Glutamatergic neuron (in vitro differentiated cells): ENCODE data around the gene DOCK2. TPM values are rescaled to one million over a fixed set of nuclear protein-coding genes. Genes with fewer than 3 reads are reported as not detected.

ENCODE experiments used
- DNase-seq: peaks from one replicate; pipeline ENCODE4 v3.0.0; 2022
- H3K27ac Mint-ChIP-seq: one replicate; pipeline ENCODE4 v1.8.0; 2020; ENCODE audit warnings: mild to moderate bottlenecking, mixed read lengths, inconsistent platforms; ENCODE audit not compliant: unreplicated experiment
- H3K27me3 Mint-ChIP-seq: one replicate; pipeline ENCODE4 v1.8.0; 2020; ENCODE audit warnings: mild to moderate bottlenecking, moderate library complexity, mixed read lengths, inconsistent platforms; ENCODE audit not compliant: unreplicated experiment
- H3K36me3 Mint-ChIP-seq: one replicate; pipeline ENCODE4 v1.8.0; 2020; ENCODE audit warnings: mild to moderate bottlenecking, mixed read lengths, inconsistent platforms; ENCODE audit not compliant: unreplicated experiment
- H3K4me1 Mint-ChIP-seq: one replicate; pipeline ENCODE4 v1.8.0; 2020; ENCODE audit warnings: mild to moderate bottlenecking, low read depth, mixed read lengths, inconsistent platforms; ENCODE audit not compliant: unreplicated experiment
- H3K4me3 Mint-ChIP-seq: one replicate; pipeline ENCODE4 v1.8.0; 2020; ENCODE audit warnings: mild to moderate bottlenecking, mixed read lengths, inconsistent platforms; ENCODE audit not compliant: unreplicated experiment
- H3K9me3 Mint-ChIP-seq: one replicate; pipeline ENCODE4 v1.8.0; 2020; ENCODE audit warnings: mild to moderate bottlenecking, moderate library complexity, mixed read lengths, inconsistent platforms; ENCODE audit not compliant: unreplicated experiment
- total RNA-seq: library from RNA; stranded (reverse); fragmentation: NEBNext Ultra II Directional; extraction: Animal tissue kit (Norgen Biotek cat#: 25700); gene quantifications from one replicate; pipeline ENCODE4 v1.2.1, GENCODE V29; 2021; ENCODE audit not compliant: unreplicated experiment
- TF ChIP-seq, protein P1 (sequence below): fragments of 200-600 bp; sonication (generic); IDR thresholded peaks from one replicate; pipeline ENCODE4 v1.5.0; 2021; ENCODE audit not compliant: partially characterized antibody, unreplicated experiment

Gene DOCK2
- total RNA-seq, 1 donor from 2014 or later = 0.66 TPM

DNA sequence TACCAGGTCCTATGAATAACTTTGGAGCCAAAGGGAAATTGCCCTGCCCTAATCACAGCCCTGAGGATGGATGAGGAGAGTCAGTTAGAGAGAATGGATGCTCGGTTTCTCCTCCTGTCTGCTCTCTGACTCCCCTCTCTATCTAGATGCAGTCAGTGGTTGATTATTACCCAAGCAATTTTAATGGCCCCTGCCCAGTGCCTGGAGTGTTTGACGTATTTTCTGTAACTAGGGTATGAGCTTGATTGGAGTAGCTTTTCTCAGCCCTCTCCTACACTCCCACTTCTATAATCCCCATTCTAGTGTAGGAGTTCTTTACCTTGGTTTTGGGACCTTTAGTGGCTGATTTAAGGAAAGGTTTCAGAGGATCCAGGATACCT is 60.4 kb downstream of the DOCK2 start:
- Mint-ChIP-seq H3K36me3 (no peaks in the 10 kb centered on the region), H3K4me1 (peaks cover 23% of the 10 kb centered on the region), H3K27ac (no peak overlapping the region), H3K27me3 (peaks cover 8% of the 10 kb centered on the region), H3K4me3 (no peak overlapping the region), H3K9me3 (no peaks in the 10 kb centered on the region)
- TF ChIP-seq, protein P1, sequence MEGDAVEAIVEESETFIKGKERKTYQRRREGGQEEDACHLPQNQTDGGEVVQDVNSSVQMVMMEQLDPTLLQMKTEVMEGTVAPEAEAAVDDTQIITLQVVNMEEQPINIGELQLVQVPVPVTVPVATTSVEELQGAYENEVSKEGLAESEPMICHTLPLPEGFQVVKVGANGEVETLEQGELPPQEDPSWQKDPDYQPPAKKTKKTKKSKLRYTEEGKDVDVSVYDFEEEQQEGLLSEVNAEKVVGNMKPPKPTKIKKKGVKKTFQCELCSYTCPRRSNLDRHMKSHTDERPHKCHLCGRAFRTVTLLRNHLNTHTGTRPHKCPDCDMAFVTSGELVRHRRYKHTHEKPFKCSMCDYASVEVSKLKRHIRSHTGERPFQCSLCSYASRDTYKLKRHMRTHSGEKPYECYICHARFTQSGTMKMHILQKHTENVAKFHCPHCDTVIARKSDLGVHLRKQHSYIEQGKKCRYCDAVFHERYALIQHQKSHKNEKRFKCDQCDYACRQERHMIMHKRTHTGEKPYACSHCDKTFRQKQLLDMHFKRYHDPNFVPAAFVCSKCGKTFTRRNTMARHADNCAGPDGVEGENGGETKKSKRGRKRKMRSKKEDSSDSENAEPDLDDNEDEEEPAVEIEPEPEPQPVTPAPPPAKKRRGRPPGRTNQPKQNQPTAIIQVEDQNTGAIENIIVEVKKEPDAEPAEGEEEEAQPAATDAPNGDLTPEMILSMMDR = no peak
- no peak for DNase-seq

DNA sequence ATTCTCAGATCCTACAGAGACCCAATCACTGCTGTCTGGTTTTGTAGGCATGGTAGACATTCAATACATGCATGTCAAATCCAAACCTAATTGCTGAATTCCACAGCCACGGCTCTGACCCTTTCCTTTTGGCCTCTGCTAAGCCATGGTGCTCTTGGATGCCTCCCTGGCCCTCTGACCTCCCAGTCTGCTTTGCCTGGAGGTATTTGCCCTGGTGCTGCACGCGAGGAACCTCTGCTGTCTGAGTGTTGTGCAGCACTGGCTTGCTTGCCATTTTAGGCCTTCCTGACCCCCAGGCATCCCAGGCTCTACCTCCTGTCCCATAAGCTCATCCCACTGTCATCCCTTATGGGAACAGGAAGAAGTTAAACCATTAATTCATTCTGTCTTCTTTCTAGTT is 60.9 kb downstream of the DOCK2 start:
- TF ChIP-seq, protein P1 = no peak
- no peak overlapping the region for H3K4me3 Mint-ChIP-seq
- peaks cover 27% of the 10 kb centered on the region for H3K4me1 Mint-ChIP-seq
- H3K36me3 Mint-ChIP-seq = no peaks in the 10 kb centered on the region
- peaks cover 8% of the 10 kb centered on the region for H3K27me3 Mint-ChIP-seq
- DNase-seq = no peak
- H3K27ac Mint-ChIP-seq = no peak overlapping the region
- H3K9me3 Mint-ChIP-seq = no peaks in the 10 kb centered on the region

DNA sequence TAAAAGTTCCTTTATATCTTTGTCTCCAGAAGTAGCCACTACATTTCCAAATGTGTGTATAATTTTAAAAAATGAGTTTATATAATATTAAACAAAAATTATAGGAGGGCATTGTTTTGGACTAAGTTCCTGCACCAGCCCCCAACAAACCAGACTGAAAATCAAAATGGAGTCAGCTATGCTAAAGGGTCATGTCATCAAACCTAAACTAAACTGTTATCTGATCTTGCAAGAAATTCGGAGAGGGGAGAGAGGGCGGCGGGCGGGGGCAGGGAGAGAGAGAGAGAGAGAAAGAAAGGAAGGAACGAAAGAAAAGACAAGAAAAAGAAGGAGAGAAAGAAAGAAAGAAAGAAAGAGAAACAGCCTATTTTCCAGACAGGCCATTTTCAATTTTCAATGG is 63.5 kb downstream of the DOCK2 start:
- TF ChIP-seq, protein P1 = no peak
- no peaks in the 10 kb centered on the region for H3K36me3 Mint-ChIP-seq
- H3K27ac Mint-ChIP-seq = no peak overlapping the region
- no peaks in the 10 kb centered on the region for H3K9me3 Mint-ChIP-seq
- no peak for DNase-seq
- H3K27me3 Mint-ChIP-seq = peaks cover 6% of the 10 kb centered on the region
- H3K4me1 Mint-ChIP-seq = peaks cover 25% of the 10 kb centered on the region
- no peak overlapping the region for H3K4me3 Mint-ChIP-seq

DNA sequence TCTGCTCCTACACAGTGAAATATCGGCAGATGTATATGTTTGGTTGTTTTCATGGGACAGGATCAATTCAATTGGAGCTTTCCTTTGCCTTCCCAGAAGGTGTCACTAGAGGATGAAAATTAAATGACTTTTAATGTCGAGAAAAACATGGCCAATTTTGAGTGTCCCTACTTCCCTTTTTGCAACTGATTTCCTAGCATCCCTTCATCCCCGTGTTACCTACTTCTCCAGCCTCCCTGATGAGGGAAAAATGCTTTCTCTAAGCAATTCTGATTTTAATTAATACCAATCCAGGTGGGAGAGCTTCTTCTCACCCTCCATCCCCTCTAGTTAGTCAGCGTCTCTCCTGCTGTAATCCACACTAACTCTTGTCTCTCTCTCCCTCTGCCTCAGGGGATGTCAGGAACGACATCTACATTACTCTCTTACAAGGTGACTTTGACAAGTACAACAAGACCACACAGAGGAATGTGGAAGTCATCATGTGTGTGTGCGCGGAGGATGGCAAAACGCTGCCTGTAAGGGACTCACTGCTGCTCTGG is 64.9 kb downstream of the DOCK2 start:
- no peak overlapping the region for H3K4me3 Mint-ChIP-seq
- no peak overlapping the region for H3K27ac Mint-ChIP-seq
- no peaks in the 10 kb centered on the region for H3K36me3 Mint-ChIP-seq
- H3K27me3 Mint-ChIP-seq = peaks cover 6% of the 10 kb centered on the region
- TF ChIP-seq, protein P1 = no peak
- DNase-seq = no peak
- H3K9me3 Mint-ChIP-seq = no peaks in the 10 kb centered on the region
- peaks cover 21% of the 10 kb centered on the region for H3K4me1 Mint-ChIP-seq

DNA sequence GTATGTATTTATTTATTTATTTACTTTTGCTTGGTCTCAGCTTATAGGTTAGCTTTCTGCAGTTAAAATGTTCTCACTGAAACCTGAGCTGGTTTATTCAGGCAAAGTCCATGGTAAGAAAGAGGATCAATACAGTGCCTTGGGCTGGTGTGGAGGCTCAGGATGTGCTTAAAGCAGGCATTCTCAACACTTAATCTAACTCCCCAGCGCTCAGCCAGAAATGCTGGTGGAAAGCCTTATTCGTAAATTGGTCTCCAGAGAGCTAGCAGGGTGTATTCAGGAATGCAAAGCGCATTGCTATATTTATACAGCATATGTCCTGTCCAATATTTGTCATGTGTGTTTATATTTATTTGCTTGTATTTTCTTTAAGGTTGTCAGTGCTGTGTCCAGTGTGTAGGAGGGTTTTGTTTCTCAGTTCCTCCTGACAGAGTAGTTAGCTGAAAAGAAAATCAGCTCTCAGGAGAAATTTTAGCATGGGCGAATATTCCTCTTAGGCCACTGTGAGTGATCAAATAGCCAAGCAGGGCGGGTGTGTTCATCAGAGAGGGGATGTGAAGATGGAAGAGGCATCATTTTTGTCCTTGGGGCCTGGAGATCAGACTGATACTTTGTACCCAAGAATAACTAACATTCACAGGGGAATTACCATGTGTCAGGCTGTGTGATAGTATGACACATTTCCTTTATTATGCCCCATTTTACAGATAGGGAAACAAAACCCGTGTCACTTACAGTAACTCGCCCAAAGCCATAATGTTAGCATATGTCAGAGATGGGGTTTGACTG is 65.8 kb downstream of the DOCK2 start:
- Mint-ChIP-seq H3K36me3 (no peaks in the 10 kb centered on the region), H3K4me3 (no peak overlapping the region), H3K27me3 (peaks cover 6% of the 10 kb centered on the region), H3K4me1 (peaks cover 21% of the 10 kb centered on the region), H3K9me3 (no peaks in the 10 kb centered on the region), H3K27ac (no peak overlapping the region)
- TF ChIP-seq, protein P1 = no peak
- DNase-seq = peak; percentile 39
